HG02623 (cell line): ENCODE results near the gene RNU6-8.

Experiments used
- ATAC-seq: cut with Tn5 transposase; IDR thresholded peaks from one replicate; pipeline ENCODE4 v1.9.1; 2021; ENCODE audit warnings: moderate library complexity; ENCODE audit not compliant: unreplicated experiment

The RNU6-8 gene

DNA sequence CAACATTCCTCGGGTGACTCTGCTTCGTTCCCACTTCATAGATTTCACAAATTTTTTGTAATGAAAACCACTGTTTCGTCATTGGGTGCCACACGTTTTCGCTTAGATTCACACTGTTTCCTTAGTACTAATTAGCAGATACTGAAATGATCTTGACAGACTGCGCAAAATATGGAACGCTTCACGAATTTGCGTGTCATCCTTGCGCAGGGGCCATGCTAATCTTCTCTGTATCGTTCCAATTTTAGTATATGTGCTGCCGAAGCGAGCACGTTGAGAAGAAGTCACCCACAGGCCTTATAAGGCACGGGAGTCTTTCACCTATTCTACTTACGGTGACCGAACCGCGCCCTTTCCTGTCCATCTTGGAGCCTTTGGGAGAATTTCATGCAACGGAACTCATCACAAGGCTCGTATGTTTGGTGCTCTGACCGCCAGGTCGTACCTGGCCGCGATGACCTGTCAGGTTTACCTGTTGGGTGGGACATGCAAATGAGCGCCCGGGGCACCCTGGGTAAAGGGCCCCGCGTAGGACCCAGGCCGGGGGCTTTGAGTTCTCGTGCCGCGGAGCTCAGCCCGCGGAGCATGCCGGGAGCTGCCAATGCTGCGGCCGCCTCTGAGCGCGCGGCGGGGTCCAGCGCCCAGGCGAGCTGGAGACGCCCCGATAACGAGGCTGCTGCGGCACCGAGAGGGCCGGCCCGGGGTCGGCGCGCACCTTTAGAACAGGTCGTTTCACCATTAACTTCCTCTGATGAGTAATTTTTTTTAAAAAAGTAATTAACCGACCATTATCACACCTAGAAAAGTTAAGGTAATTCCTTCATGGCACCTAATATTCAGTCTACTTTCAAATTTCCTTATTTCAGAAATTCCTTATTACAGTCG is at the start of gene RNU6-8:
Gene RNU6-8, minus strand, starts transcription at position 272 of the 885 bp plus-strand sequence.
- peak; percentile 54 for ATAC-seq

DNA sequence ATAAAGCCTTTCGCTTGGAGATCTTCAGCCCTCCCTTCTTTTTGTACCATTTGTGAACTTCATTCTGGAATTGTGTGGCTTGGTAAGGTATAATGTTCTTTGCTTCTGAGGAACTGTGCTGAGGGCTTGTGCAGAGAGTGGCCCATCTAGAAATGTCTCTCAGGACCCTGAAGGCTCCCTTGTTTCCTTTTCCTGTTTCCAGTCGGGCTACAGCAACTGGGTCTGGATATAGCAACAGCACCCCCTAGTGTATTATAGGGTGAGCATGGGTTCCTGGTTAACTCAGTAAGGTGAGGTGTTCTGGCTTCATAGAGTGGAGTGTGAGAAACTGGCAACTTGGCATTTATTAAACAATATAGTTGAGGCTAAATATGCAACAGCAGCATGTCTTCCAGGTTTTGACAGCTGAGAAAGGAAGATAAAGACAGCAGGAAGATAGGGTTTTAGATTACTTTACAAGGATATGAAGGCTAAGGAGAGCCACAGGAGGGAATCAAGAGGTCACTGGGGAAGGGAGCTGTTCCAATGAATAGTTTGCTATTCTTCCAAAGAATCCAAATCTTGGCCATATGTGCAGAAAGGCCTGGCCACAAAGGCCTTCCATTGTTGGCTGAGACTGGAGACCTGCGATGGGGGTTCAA is 49.1 kb upstream of the RNU6-8 start:
- peak; percentile 78 for ATAC-seq

DNA sequence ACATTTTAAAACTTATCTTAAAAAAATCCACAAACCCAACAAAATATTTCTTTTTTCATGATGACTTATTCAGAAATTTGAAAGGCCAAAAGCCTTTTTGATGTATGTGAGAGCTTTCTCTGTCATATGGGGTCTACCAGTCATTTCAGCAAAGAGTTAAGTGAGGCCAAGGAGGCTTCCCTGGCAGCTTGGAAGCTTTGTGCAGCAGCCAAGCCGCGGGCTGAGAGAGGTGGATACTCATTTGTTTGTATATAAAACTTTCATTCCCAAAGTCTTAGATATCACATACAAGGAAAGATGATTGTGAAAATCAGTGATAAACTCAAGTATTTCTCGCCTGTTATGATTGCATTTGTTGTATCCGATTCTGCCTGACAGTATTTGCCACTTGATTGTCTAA is 48.5 kb upstream of the RNU6-8 start:
- ATAC-seq = no peak

DNA sequence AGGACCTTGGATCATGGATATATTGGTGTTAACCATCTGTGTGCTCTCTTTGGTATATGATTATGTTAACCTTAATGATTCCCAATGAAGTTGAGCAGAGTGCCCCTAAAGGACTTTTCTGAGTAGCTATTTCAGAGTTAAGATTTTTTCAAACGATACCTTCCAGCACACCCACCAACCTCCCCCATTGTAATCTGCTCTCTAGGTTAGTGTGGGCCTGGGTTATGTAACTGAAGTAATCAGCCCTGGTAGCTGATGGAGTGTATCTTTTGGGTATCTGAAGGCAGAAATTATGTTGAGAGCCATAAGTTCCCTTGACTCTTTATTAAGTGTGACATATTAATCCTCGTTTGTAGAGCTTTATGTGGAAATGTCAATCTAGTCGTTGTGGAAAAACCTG is 47.6 kb upstream of the RNU6-8 start:
- no peak for ATAC-seq

DNA sequence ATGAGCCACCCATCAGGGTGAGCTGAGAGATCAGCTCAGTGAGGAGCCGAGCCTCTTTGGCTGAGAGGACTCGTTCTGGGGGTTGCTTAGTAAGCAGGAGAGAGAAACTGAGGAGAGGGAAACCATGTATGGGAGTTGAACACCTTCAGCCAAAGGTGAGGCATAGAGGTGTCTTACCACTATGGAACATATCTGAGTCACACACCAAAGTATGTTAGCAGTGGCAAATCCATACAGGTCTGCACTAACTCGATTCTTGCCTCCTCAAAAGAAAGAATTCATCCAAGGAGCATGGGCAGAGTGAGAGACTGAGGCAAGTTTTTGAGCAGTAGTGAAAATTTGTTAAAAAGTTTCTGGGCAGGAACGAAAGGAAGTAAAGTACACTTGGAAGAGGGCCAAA is 46.7 kb upstream of the RNU6-8 start:
- ATAC-seq = no peak

DNA sequence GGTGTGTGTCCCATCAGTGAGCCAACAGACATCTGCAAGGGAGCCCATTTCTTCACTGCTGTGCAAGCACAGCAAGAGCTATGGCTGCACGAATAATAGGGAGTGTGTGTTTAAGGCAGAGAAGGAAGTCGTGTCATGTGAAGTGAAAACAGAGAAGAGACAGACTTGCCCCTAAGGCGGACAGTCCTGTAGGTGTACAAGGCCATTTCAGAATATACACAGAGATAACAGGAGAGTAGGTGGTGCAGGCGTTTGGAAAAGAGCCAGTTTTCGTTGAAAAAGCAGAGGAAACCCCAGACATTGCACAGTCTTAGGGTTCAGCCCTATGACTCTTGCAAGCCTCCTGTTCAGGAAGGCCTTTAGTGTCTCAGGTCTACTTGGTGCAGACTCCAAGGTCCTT is 46.3 kb upstream of the RNU6-8 start:
- no peak for ATAC-seq

DNA sequence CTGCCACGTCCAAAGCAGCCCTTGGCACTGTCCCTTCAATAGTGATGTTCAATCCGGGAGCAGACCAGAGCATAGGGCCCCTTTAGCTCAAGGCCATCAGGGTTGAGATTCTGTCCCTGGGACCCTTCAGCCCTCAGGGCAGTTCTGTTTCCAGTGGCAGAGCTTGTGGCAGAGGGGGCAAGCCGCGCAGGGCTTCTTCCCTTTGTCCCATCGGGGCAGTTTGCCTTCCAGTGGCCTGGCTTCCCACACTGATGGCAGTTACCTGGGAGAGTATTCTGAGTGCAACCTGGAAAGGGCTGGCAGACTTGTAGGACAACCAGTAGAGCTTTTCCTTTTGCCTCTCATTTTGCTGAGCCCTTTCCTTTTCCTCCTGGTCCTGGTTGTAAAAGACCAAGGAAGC is 43.7 kb upstream of the RNU6-8 start:
- ATAC-seq = no peak

DNA sequence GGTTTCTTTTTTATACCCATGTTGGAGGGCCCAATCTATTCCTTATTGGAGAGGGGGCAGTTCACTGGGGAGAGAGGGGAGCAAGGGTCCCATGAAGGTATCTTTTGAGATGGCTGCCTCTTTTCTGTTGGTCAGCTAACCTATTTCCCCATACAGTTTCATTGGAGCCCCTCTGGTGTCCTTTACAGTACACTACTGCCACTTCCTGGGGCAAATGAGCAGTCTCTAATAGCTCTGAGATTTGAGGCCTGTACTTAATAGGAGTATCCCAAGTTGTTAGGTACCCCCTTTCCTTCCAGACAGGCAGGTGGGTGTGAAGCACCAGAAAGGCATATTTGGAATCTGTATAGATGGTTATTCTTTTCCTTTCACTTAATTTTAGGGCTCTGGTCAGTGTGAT is 41.3 kb upstream of the RNU6-8 start:
- ATAC-seq = no peak

DNA sequence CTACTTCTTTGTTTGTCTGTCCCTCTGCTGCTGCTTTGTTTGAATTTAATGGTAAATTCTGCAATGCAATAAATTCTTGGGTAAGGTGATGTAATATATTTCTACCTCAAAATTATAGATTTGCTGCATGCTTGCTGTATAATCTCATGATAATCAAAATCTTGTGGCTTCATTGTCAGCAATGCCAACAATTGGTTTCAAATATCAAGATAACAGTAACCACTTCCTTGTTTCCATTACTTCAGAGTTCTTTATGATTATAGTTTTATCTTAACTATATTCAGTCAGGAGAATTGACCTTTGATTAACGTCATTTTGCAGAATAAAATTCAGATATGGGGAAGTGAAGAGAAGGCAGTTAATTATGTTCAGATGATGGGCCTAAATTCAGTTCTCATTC is 30.2 kb upstream of the RNU6-8 start:
- ATAC-seq = no peak

DNA sequence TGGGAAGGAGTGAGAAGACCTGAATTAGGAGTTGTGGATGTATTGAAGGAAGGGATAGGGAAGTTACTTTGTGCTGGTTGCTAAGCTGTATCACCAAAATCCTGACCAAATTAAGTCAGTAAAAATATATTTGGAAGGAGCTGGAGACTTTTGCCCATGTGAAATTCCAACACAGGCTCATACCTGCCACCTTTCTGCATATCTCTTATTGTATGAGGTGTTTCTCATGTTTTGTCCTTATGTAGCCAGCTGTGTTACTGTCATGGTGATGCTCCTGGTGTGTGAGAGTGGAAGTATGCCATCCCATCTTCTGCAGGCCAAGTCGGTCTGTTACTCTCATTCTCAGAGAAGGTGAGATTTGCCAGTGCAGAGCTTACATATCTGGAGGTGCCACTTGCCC is 29.4 kb upstream of the RNU6-8 start:
- no peak for ATAC-seq

DNA sequence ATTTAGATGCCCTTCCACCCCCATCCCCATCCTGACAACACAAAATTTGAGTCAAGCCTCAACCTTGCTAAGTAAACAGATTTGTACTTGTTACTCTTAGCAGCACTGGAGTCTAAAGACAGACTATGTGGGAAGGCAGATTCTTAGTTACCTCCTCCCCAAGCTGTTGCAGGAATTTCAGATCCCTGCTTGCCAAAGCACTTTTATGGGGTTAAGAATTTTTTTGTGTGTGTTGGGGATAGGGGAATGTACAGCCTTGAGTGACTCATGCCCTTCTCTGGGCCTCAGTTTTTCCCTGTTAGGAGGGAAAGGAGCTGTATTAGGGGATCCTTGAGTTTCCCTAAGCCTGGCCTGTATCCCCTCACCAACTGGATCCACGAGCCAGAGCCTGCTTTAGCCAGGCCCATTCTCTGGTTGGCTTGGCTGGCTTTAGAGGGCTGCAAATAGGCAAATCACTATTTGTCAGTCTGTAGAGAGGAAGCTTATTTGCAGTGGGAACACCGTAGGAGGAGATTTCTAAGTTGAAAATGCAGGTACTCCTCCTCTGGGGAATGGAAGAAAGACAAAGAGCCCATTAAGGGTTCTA is 27.7 kb upstream of the RNU6-8 start:
- no peak for ATAC-seq

DNA sequence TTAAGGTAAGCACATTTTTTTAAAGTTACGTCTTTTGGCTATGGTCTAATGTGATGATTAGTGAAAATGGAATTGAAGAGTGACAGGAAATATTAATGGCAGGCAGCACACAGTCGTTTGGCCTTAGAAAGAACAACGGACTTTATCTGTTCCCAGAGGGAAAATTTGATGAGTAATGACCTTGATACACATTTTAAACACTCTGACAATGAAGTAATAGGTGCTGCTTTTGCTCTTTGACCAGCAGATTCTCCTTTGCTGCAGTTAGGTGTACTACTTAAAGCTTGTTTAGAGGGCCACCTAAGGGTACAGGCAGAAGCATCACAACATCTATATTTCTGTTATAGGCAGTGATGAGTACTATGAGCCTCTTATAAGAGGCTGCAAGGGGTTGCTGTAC is 27.1 kb upstream of the RNU6-8 start:
- ATAC-seq = no peak

DNA sequence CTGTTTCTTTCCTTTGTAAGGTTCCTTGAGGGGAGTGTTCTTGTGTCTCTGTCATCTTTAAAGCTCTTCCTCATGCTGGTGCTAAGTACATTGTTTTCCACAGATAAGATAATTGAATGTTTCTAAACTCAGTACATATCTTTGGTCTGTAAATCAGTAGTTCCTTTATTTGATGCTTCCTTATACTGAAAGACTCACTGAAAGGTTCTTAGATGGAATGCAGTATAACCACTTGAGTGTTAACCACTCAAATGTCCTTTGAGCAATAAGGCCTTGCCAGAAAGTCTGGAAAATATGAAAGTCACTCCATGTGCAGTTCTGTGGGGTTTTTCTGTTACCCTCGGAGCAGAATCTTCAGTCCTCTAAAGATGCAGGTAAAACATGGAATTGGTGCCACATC is 23.0 kb upstream of the RNU6-8 start:
- ATAC-seq = no peak

DNA sequence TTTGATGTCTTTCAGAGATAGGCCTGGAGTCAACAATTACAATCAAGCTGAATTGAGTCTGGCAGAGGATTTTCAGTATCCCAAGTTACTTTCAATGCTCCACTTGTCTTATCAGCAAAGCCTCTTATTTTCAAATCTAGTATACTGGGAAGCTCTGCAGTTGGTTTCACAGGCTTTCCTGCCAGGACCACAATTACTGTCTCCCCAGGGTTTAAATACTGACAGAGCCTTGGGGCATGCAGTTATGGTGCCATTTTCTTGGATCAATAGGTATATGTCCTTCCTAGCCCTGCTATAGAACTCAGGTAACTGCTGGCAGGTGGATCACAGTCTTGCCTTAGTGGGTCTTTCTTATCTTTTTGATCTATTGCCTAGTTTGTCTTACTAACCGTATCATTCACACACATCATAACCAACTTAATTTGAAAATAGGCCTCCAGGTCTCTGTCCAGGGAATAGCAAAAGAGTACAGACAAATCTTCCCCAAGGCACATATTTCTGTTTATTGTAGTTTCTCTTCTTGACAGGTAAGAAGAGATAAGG is 22.4 kb upstream of the RNU6-8 start:
- no peak for ATAC-seq

DNA sequence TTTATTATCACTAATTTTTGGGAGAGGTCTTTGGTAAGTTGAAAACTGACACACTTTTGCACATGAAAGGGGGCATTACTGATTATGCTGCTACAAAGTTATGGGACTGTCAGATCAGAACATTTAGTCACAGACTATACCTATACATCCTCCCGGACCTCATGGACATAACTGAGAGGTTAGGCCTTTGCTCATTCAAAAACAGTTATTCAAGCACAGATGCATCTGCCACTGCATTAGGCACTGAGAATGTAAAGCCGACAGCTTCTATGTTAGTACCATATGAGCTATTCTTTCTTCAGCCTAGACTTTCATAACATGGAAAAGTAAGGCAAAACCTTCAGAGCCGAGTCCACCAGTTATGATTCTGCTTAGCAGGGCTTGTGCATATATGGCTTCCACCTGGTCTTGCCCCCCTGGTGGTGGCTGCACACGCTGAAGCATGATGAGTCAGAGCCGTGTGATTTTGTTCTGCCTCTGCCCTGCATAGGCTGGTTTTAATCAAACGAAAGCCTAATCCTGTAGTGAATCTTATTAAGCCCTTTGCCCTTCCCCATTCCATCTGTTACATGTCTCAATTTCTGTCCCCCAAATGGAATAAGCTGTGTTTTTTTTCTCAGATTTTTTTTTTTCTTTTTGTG is 21.8 kb upstream of the RNU6-8 start:
- peak; percentile 47 for ATAC-seq

DNA sequence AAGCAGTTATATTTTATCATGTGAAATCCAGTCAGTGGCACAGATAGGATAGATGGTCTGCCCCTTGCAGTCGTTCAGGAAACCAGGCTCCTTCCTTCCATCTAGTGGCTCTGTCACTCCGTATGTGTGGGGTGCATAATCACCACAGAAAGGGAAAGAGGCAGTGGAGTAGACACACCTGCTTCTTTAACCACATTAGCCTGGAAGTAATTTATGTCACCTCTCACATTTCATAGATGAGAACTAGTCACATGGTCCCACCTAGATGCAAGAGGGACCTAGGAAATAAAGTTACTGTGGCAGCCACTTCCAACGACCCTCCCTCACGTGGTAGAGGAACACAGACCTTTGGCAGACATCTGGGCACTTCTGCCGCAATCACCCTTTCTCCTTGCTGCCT is 14.2 kb upstream of the RNU6-8 start:
- no peak for ATAC-seq

DNA sequence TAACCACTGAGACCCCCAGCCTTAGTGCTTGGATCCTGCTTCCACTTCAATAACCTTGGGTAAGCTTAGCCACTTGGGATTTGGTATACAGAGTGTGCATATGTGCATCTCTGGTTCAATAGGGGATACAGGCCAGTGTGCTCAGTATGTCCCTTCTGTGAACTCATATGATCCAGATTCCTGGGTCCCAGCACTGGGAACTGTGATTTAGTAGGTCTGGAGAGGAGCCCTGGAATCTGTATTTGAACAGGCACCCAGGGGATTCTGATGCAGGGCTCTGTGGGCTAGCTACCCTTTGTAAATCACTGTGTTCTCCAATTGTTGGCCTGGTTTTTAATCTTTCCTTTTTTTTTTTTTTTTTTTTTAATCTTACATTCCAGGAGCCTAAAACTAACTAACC is 9.8 kb upstream of the RNU6-8 start:
- no peak for ATAC-seq

DNA sequence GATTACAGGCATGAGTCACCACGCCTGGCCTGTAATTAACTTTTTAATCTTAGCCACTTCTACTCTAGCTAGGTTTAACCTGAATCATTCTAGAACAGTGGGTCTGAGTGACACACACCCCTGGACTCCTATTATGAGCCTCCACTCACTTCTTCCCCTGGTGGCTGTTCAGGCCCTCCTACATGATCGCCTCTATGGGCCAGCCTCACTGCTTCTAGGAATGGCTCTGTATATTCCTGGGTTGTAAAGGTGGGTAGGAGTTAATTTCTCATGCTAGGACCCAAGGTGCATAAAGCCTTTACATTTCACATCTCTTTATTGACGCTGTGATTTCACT is 8.0 kb upstream of the RNU6-8 start:
- ATAC-seq = no peak

DNA sequence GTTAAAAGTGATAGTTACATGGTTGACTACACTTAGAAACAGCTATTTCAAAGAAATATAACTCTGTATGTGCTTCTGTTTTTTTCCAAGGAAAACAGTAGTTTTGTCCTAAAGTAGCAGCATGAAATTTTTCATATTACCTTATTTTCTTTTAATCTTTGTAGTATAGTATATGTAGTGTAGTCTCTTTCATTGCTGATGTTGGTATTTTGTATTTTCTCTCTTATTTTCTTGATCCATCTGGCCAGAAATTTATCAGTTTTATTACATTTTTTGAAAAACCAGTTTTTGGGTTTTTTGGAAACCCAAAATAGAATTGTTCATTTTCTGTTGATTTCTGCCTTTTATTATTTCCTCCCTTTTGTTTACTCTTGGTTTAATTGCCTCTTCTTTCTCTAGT is 6.4 kb upstream of the RNU6-8 start:
- ATAC-seq = no peak

DNA sequence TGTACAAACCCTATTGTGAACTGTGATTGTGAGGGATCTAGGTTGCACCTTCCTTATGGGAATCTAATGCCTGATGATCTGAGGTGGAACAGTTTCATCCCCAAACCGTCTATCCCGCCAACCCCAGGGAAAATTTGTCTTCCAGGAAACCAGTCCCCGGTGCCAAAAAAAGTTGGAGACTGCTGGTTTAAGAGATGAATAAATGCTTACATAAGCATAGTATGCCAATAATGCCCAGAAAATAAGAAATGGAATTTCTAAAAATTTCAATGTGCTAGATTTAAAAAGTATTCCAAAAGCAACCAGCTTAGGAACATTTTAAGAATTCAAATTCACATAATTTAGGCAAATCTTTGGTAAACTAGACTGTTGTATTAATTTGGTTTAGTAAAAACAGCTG is 5.4 kb upstream of the RNU6-8 start:
- no peak for ATAC-seq

DNA sequence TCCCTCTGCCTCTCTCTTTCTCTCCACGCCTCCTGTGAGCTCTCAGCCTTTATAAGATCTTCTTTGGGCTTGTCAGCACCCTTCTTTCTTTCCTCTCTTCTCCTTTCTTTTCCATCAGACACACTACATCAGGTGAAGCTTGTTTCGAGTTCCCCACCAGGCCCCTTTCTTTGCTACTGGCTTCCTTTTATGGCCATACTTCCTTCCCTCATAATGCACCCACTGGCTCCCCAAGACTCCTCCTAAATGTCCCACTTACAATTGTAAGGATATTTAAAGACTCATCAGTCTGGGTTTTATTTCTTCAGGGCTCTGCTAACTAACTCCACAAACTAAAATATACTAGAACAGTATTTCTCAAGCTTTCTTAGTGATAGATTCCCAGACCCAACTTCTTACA is 3.5 kb upstream of the RNU6-8 start:
- no peak for ATAC-seq

DNA sequence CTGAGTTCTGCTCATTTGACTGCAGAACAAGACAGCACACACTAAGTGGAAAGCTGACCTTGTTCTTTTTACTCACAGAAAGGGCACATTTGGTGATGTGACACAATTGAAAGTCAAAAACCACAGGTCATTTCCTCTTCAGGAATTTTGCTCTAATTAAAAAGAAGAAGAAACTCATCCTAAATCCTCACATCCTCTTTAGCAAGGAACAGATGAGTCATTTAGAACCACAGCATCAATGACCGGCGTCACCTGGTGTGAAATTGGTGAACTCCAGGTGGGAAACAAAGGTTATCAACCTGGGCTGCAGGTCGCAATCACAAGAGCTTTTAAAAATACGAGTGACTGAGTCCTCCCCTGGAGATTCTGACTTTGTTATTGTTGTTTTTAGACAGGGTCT is 2.9 kb upstream of the RNU6-8 start:
- no peak for ATAC-seq
